GM23248 (cell line): ENCODE data around the gene FILIP1L. TPM values are rescaled to one million over a fixed set of nuclear protein-coding genes. Genes with fewer than 3 reads are reported as not detected.

Experiments
- DNase-seq: peaks from one replicate; pipeline ENCODE4 v3.0.0-alpha.2; 2015
- H2AFZ ChIP-seq: fragments of 200-600 bp; sonication (generic); 2 replicates; pipeline ENCODE4 v1.6.1; 2016; ENCODE audit warnings: antibody characterized with exemption
- H3F3A ChIP-seq: fragments of 200-600 bp; sonication (generic); 2 replicates; pipeline ENCODE4 v1.6.1; 2016; ENCODE audit warnings: mild to moderate bottlenecking, antibody characterized with exemption, mixed run types; ENCODE audit not compliant: insufficient read depth
- H3K27ac ChIP-seq: fragments of 200-600 bp; sonication (generic); 2 replicates; pipeline ENCODE4 v1.5.1; 2016; ENCODE audit warnings: mild to moderate bottlenecking
- H3K27me3 ChIP-seq: fragments of 200-600 bp; sonication (generic); replicated peaks from 2 replicates; pipeline ENCODE4 v1.6.1; 2016; ENCODE audit warnings: mild to moderate bottlenecking; ENCODE audit not compliant: insufficient read depth
- H3K36me3 ChIP-seq: fragments of 200-600 bp; sonication (generic); 2 replicates; pipeline ENCODE4 v1.6.1; 2016; ENCODE audit warnings: low read depth, mild to moderate bottlenecking
- H3K4me1 ChIP-seq: fragments of 200-600 bp; sonication (generic); 2 replicates; pipeline ENCODE4 v1.6.1; 2016; ENCODE audit warnings: mild to moderate bottlenecking; ENCODE audit not compliant: insufficient read depth
- H3K4me2 ChIP-seq: fragments of 200-600 bp; sonication (generic); one replicate; pipeline ENCODE4 v1.6.1; 2016; ENCODE audit warnings: mild to moderate bottlenecking; ENCODE audit not compliant: unreplicated experiment
- H3K4me3 ChIP-seq: fragments of 200-600 bp; sonication (generic); 2 replicates; pipeline ENCODE4 v1.5.1; 2016; ENCODE audit warnings: mild to moderate bottlenecking
- H3K79me2 ChIP-seq: fragments of 200-600 bp; sonication (generic); 2 replicates; pipeline ENCODE4 v1.6.1; 2016; ENCODE audit warnings: mild to moderate bottlenecking; ENCODE audit not compliant: insufficient read depth
- H3K9ac ChIP-seq: fragments of 200-600 bp; sonication (generic); 2 replicates; pipeline ENCODE4 v1.6.1; 2016; ENCODE audit warnings: mild to moderate bottlenecking
- H3K9me2 ChIP-seq: fragments of 200-600 bp; sonication (generic); 2 replicates; pipeline ENCODE4 v1.6.1; 2016; ENCODE audit warnings: mixed run types, mild to moderate bottlenecking, moderate library complexity; ENCODE audit not compliant: insufficient read depth
- H3K9me3 ChIP-seq: fragments of 200-600 bp; sonication (generic); one replicate; pipeline ENCODE4 v1.6.1; 2017; ENCODE audit warnings: low read depth
- H4K20me1 ChIP-seq: fragments of 200-600 bp; sonication (generic); 2 replicates; pipeline ENCODE4 v1.6.0; 2016; ENCODE audit not compliant: insufficient read depth
- EZH2 ChIP-seq: fragments of 200-600 bp; sonication (generic); IDR thresholded peaks from 2 replicates; pipeline ENCODE4 v1.6.1; 2018; ENCODE audit warnings: antibody characterized with exemption, mild to moderate bottlenecking; ENCODE audit not compliant: insufficient read depth, poor library complexity, severe bottlenecking
- EZH2phosphoT487 ChIP-seq: fragments of 200-600 bp; sonication (generic); IDR thresholded peaks from 2 replicates; pipeline ENCODE4 v1.6.1; 2018; ENCODE audit warnings: antibody characterized with exemption, moderate library complexity, mild to moderate bottlenecking, low read depth; ENCODE audit not compliant: insufficient read depth
- WGBS, 2 experiments: methylation state at CpG; one replicate each; pipeline ENCODE4 v1.1.6; 2015 to 2017; ENCODE audit warnings: low lambda C conversion rate in 2 of 2, low coverage in 1 of 2; ENCODE audit errors: missing lambda C conversion rate in 2 of 2; 5-methylcytosine and 5-hydroxymethylcytosine counted together
- in situ Hi-C: fragments of 300-500 bp; cut with MboI; formaldehyde crosslinking; loops from 2 replicates; pipeline ENCODE4 v1.15.0; 2020
- polyA plus RNA-seq: library from polyadenylated mRNA; unstranded; fragments of >200 nt; fragmentation: Nextera tagmentation; extraction: Ambion mirVana; gene quantifications from 2 replicates; pipeline ENCODE4 v1.2.1, GENCODE V29; 2016
- total RNA-seq: library from RNA; depleted of rRNA; stranded (reverse); fragments of >200 nt; shearing (Covaris generic); gene quantifications from 2 replicates; pipeline ENCODE4 v1.2.3, GENCODE V29; 2014

The FILIP1L gene
- total and polyA plus RNA-seq, 2 experiments from 2014 or later, result 45.0 to 66.3 TPM

DNA sequence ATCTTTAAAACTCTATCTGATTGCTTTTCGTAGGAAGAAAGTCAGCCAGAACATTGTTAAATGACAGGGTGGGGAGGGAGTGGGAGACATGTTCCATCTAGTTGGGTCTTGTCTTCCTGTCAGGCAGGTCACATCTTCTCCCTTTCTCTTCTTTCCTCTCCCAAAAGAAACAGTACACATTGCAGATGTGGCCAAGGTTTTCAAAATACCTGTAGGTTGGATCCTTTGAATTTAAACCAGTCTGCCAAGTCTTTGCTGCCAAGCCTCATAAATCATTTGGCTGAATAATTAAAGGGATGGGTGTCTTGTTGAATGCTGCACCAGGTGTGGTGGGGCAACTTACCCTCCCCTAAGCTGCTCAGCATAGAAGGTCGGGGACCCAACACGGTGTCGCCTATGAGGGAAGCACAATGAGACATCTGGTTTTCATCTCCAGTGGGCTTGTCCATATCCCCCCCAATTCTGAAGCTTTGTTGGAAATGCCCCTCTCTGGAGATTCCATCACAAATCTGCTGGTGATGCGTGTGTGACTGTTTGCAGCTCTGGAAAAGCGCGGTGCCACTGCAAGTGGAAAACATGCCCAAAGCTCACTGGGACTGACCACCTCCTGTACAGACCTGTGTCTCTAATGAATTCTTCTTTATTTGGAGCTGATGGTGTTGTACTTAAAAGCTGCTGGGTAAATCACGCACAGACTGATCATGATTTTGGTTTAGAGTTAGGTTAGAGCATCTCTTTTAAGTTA lies 112.6 kb downstream of the FILIP1L start:
- Histone ChIP-seq H3K9ac (no peak overlapping the region), H3K4me3 (no peak overlapping the region), H4K20me1 (no peaks in the 10 kb centered on the region), H3K27ac (no peak overlapping the region), H3K36me3 (no peaks in the 10 kb centered on the region), H3K4me2 (no peak overlapping the region), H3K79me2 (no peaks in the 10 kb centered on the region), H3K9me3 (no peaks in the 10 kb centered on the region), H3K27me3 (no peaks in the 10 kb centered on the region), H3F3A (peaks cover 34% of the 10 kb centered on the region), H3K9me2 (no peaks in the 10 kb centered on the region; the same call in none of the 2 replicates), H2AFZ (no peak overlapping the region), H3K4me1 (peaks cover 38% of the 10 kb centered on the region)
- TF ChIP-seq EZH2 (no peak), EZH2phosphoT487 (no peak)
- DNase-seq, result no peak
- 95 to 97% methylated on average over 8 of the region's 8 CpGs for WGBS, 2 experiments
- in situ Hi-C loops, result no loop called here

- H3K79me2 ChIP-seq, result no peaks in the 10 kb centered on the region
- in situ Hi-C loops, result no loop called here
- no peaks in the 10 kb centered on the region for H3K27me3 ChIP-seq
- H3K4me3 ChIP-seq, result no peak overlapping the region
- no peak for TF ChIP-seq EZH2phosphoT487
- TF ChIP-seq EZH2, result no peak
- no peak overlapping the region for H3K9ac ChIP-seq
- no peak overlapping the region for H3K27ac ChIP-seq
- H3K9me3 ChIP-seq, result no peaks in the 10 kb centered on the region
- peaks cover 32% of the 10 kb centered on the region for H3K4me1 ChIP-seq
- peaks cover 32% of the 10 kb centered on the region for H3F3A ChIP-seq
- no peaks in the 10 kb centered on the region for H3K36me3 ChIP-seq
- WGBS, 2 experiments, result 98 to 100% methylated on average over 3 of the region's 3 CpGs
- DNase-seq, result no peak
- no peaks in the 10 kb centered on the region; the same call in none of the 2 replicates for H3K9me2 ChIP-seq
- no peak overlapping the region for H3K4me2 ChIP-seq
- H2AFZ ChIP-seq, result no peak overlapping the region
- no peaks in the 10 kb centered on the region for H4K20me1 ChIP-seq
Measured at GRCh38 chr3:100001083-100001482, 113.2 kb downstream of the FILIP1L start.

- no peak for TF ChIP-seq EZH2phosphoT487
- peak; percentile 58 for DNase-seq
- H3F3A ChIP-seq, result peaks cover 32% of the 10 kb centered on the region
- 74 to 80% methylated on average over 2 of the region's 2 CpGs for WGBS, 2 experiments
- in situ Hi-C loops, result no loop called here
- no peak overlapping the region for H3K4me2 ChIP-seq
- H3K4me1 ChIP-seq, result peaks cover 27% of the 10 kb centered on the region
- H3K27ac ChIP-seq, result no peak overlapping the region
- H3K79me2 ChIP-seq, result no peaks in the 10 kb centered on the region
- H3K4me3 ChIP-seq, result no peak overlapping the region
- no peaks in the 10 kb centered on the region for H4K20me1 ChIP-seq
- no peak overlapping the region for H2AFZ ChIP-seq
- no peak overlapping the region for H3K9ac ChIP-seq
- H3K9me2 ChIP-seq, result no peaks in the 10 kb centered on the region; the same call in none of the 2 replicates
- no peaks in the 10 kb centered on the region for H3K36me3 ChIP-seq
- H3K9me3 ChIP-seq, result no peaks in the 10 kb centered on the region
- no peaks in the 10 kb centered on the region for H3K27me3 ChIP-seq
Measured at GRCh38 chr3:99999536-99999935, 114.8 kb downstream of the FILIP1L start.

DNA sequence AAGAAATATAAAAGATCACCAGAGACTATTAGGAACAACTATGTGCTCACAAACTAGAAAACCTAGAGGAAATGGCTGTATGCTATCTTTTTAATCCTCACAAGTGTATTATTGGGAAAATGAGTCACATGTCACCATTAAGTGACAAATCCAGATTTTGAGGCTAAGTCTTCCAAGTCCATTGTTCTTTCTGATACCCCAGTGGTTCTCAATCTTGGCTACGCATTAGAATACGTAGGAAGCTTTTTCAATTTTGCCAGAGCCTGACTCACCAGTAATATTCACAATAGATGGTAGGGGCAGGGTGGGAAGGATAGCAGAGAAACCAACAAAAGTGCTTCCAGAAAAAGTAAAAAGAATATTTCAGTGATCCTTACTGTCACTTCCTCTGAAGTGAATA lies 117.0 kb downstream of the FILIP1L start:
- TF ChIP-seq EZH2phosphoT487, result no peak
- no peaks in the 10 kb centered on the region; the same call in none of the 2 replicates for H3K9me2 ChIP-seq
- H3K36me3 ChIP-seq, result no peaks in the 10 kb centered on the region
- H3K27me3 ChIP-seq, result no peaks in the 10 kb centered on the region
- peaks cover 16% of the 10 kb centered on the region for H3F3A ChIP-seq
- H2AFZ ChIP-seq, result no peak overlapping the region
- H3K27ac ChIP-seq, result no peak overlapping the region
- WGBS, 2 experiments, result 96 to 100% methylated on average over 2 of the region's 2 CpGs
- no peaks in the 10 kb centered on the region for H4K20me1 ChIP-seq
- H3K9ac ChIP-seq, result no peak overlapping the region
- H3K4me3 ChIP-seq, result no peak overlapping the region
- no peaks in the 10 kb centered on the region for H3K9me3 ChIP-seq
- no peak for DNase-seq
- in situ Hi-C loops, result no loop called here
- no peak overlapping the region for H3K4me2 ChIP-seq
- H3K4me1 ChIP-seq, result peaks cover 14% of the 10 kb centered on the region
- no peaks in the 10 kb centered on the region for H3K79me2 ChIP-seq

- H3K27me3 ChIP-seq, result no peaks in the 10 kb centered on the region
- DNase-seq, result no peak
- no peak overlapping the region for H3K9ac ChIP-seq
- no peaks in the 10 kb centered on the region for H3K36me3 ChIP-seq
- in situ Hi-C loops, result no loop called here
- H3F3A ChIP-seq, result 0 out of 2 replicates have a peak, but pooled peaks cover 4% of the 10 kb centered on the region
- H3K9me3 ChIP-seq, result no peaks in the 10 kb centered on the region
- no peaks in the 10 kb centered on the region for H3K4me1 ChIP-seq
- no peaks in the 10 kb centered on the region for H3K79me2 ChIP-seq
- H2AFZ ChIP-seq, result no peak overlapping the region
- H3K9me2 ChIP-seq, result no peaks in the 10 kb centered on the region
- no peaks in the 10 kb centered on the region for H4K20me1 ChIP-seq
- TF ChIP-seq EZH2phosphoT487 (no peak), EZH2 (no peak)
- no peak overlapping the region for H3K4me2 ChIP-seq
- 87 to 100% methylated on average over 1 of the region's 1 CpG for WGBS, 2 experiments
- no peak overlapping the region for H3K4me3 ChIP-seq
- no peak overlapping the region for H3K27ac ChIP-seq
Measured at GRCh38 chr3:99990179-99990578, 124.1 kb downstream of the FILIP1L start.
